Heart right ventricle (tissue), 16 donors: Measurements from ENCODE around the gene FUT7. TPM values are rescaled to one million over a fixed set of nuclear protein-coding genes. Genes with fewer than 3 reads are reported as not detected.

ENCODE experiments used
- ATAC-seq, 8 donors: fragments of 200-7000 bp; cut with Tn5 transposase; one replicate each; pipeline ENCODE4 v1.9.1; 2020; ENCODE audit warnings: mild to moderate bottlenecking in 8 of 8, moderate library complexity in 8 of 8, moderate number of reproducible peaks in 1 of 8
- DNase-seq, 2 donors: peaks; one replicate each; pipeline ENCODE4 v3.0.0-alpha.2; 2020
- H3K27ac ChIP-seq, 10 donors: fragments of 200-600 bp; sonication (generic) in 2 of 10; one replicate each; pipeline versions ENCODE4 v1.5.0 to v1.8.0; 2020 to 2022; ENCODE audit warnings: mild to moderate bottlenecking in 3 of 10
- H3K27me3 ChIP-seq, 7 donors: fragments of 200-600 bp; one replicate each; pipeline ENCODE4 v1.8.0; 2021 to 2022; ENCODE audit warnings: mild to moderate bottlenecking in 2 of 7
- H3K36me3 ChIP-seq, 9 donors: fragments of 200-600 bp; sonication (generic) in 1 of 9; one replicate each; pipeline versions ENCODE4 v1.5.0 to v1.8.0; 2020 to 2022; ENCODE audit warnings: mild to moderate bottlenecking in 2 of 9
- H3K4me1 ChIP-seq, 9 donors: fragments of 200-600 bp; sonication (generic) in 1 of 9; one replicate each; pipeline versions ENCODE4 v1.5.0 to v1.8.0; 2020 to 2022; ENCODE audit warnings: mild to moderate bottlenecking in 4 of 9
- H3K4me3 ChIP-seq, 10 donors: fragments of 200-600 bp; sonication (generic) in 2 of 10; one replicate each; pipeline versions ENCODE4 v1.5.0 to v1.8.0; 2020 to 2022; ENCODE audit warnings: mild to moderate bottlenecking in 7 of 10, moderate library complexity in 2 of 10
- H3K9me3 ChIP-seq, 11 donors: fragments of 200-600 bp in 10 of 11; sonication (generic) in 2 of 11; one replicate each; pipeline versions ENCODE4 v1.5.0 to v1.8.0; 2013 to 2022; ENCODE audit warnings: mild to moderate bottlenecking in 2 of 11, control low read depth in 1 of 11, moderate library complexity in 1 of 11
- CTCF ChIP-seq, 9 donors: fragments of 200-600 bp; sonication (generic) in 2 of 9; IDR thresholded peaks; one replicate each; pipeline versions ENCODE4 v1.5.0 to v1.8.0; 2021 to 2022; ENCODE audit warnings: antibody characterized with exemption in 9 of 9, mild to moderate bottlenecking in 5 of 9, moderate library complexity in 1 of 9
- WGBS, 2 donors: extraction: QIAGEN DNeasy Blood & Tissue Kit; methylation state at CpG; one replicate each; pipeline ENCODE4 v1.1.7; 2013; ENCODE audit warnings: inconsistent platforms in 1 of 2; 5-methylcytosine and 5-hydroxymethylcytosine counted together
- intact Hi-C, 10 donors: fragments of 100-400 bp; cut with DNase I; formaldehyde crosslinking; loops; one replicate each; pipeline versions ENCODE4 v1.11.1 to v1.14.2; 2022
- polyA plus RNA-seq, 2 donors: library from polyadenylated mRNA; stranded (reverse); fragments of 200-250 nt; gene quantifications; one replicate each; pipeline ENCODE4 v1.2.3, GENCODE V29; 2013
- total RNA-seq, 10 donors: library from RNA; stranded (reverse); fragmentation: NEBNext Ultra II Directional in 3 of 10; extraction: Animal tissue kit (Norgen Biotek cat#: 25700) in 3 of 10; gene quantifications; one replicate each; pipeline versions ENCODE4 v1.2.1 to v1.2.4, GENCODE V29; 2021 to 2023
- donor health status: Arrhythmogenic right ventricular cardiomyopathy.
- donor health status: ischemic (EF 13 %, LVEDD 7.1; RV severe dilation, severe dysfunction).
- donor health status: healthy with polysubstance abuse.
- donor health status: DM: no; HTN: yes; CAD: no.
- donor health status: DM: no; HTN: no; CAD: no.
- donor health status: ischemic (EF 25% LVEDD 6.9; RV normal size, moderate dysfunction).
- donor health status: ischemic (EF 25% LVEDD 5.7; RV mildly dilated, moderate dysfunction).
- donor health status: healthy.
- donor health status: DM: yes; HTN: yes; CAD: no.
- donor health status: Ischemic cardiomyopathy.
- donor health status: ischemic (EF 35%, LVEDD 5.7; RV mildly dilated, moderate dysfunction).
- donor health status: nonischemic (EF 11% LVEDD 7.7; RV severe dilation, severe dysfunction).
- donor health status: DM: yes; HTN: yes; CAD: no.
- donor health status: PGD.
- donor health status: ischemic (EF 29% LVEDD 5.4; RV normal size, mild dysfunction).
- donor health status: nonischemic (EF 23%, LVEDD 6.1; RV moderate dilation, normal function).

The FUT7 gene
- total and polyA plus RNA-seq, 12 donors, result 0.07 to 0.30 (median 0.15) TPM; not detected in 5

- ATAC-seq, result peak; percentile 47 to 74 (median 61)
- DNase-seq, result peak; percentile 69 to 85
- Histone ChIP-seq H3K9me3 (no peaks in the 10 kb centered on the region), H3K27me3 (peaks cover 0 to 44% (median 12%) of the 10 kb centered on the region in 7 donors), H3K36me3 (peaks cover 4 to 47% (median 20%) of the 10 kb centered on the region in 9 donors), H3K4me1 (peaks cover 27 to 56% (median 37%) of the 10 kb centered on the region in 9 donors), H3K27ac (peak overlapping the region; percentile 78 to 92 (median 88)), H3K4me3 (peak overlapping the region in 9 of 10 donors; percentile 57 to 80 (median 72))
- intact Hi-C loops, result no loop called here
- no peak for TF ChIP-seq CTCF (IDR thresholded peaks at IDR 0.05)
- 62 to 72% methylated on average over 30 to 36 of the region's 36 CpGs for WGBS, 2 donors
Observed at GRCh38 chr9:137042751-137043727, 11.2 kb upstream of the FUT7 start.

- 64 to 67% methylated on average over 15 to 16 of the region's 16 CpGs for WGBS, 2 donors
- Histone ChIP-seq H3K36me3 (peaks cover 4 to 56% (median 20%) of the 10 kb centered on the region in 9 donors), H3K27me3 (peaks cover 0 to 25% (median 0%) of the 10 kb centered on the region in 7 donors), H3K9me3 (no peaks in the 10 kb centered on the region), H3K4me3 (no peak overlapping the region), H3K4me1 (peaks cover 20 to 49% (median 30%) of the 10 kb centered on the region in 9 donors), H3K27ac (peak overlapping the region in 5 of 10 donors; percentile 25 to 92 (median 43))
- DNase-seq, result no peak
- intact Hi-C loops, result no loop called here
- no peak for TF ChIP-seq CTCF (IDR thresholded peaks at IDR 0.05)
- ATAC-seq, result no peak
Observed at GRCh38 chr9:137041124-137041523, 9.2 kb upstream of the FUT7 start.

GRCh38 chr9:137040568-137040967 lies 8.7 kb upstream of the FUT7 start:
- no peaks in the 10 kb centered on the region for H3K9me3 ChIP-seq
- DNase-seq, result no peak
- intact Hi-C loops, result no loop called here
- peaks cover 19 to 48% (median 29%) of the 10 kb centered on the region in 9 donors for H3K4me1 ChIP-seq
- peak overlapping the region in 2 of 10 donors; percentile 43 to 92 for H3K27ac ChIP-seq
- ATAC-seq, result no peak
- H3K4me3 ChIP-seq, result no peak overlapping the region
- H3K27me3 ChIP-seq, result peaks cover 0 to 21% (median 0%) of the 10 kb centered on the region in 7 donors
- TF ChIP-seq CTCF (IDR thresholded peaks at IDR 0.05), result no peak
- peaks cover 4 to 56% (median 20%) of the 10 kb centered on the region in 9 donors for H3K36me3 ChIP-seq
- 90% methylated on average over 23 of the region's 23 CpGs for WGBS, 2 donors

GRCh38 chr9:137039611-137040366 lies 7.9 kb upstream of the FUT7 start:
- no peak for DNase-seq
- no peak overlapping the region for H3K4me3 ChIP-seq
- H3K27ac ChIP-seq, result no peak overlapping the region
- H3K36me3 ChIP-seq, result peaks cover 4 to 56% (median 20%) of the 10 kb centered on the region in 9 donors
- no peaks in the 10 kb centered on the region for H3K9me3 ChIP-seq
- H3K4me1 ChIP-seq, result peaks cover 18 to 49% (median 29%) of the 10 kb centered on the region in 9 donors
- peaks cover 0 to 13% (median 0%) of the 10 kb centered on the region in 7 donors for H3K27me3 ChIP-seq
- ATAC-seq, result no peak
- intact Hi-C loops, result loop anchor here in 4 of 10 donors (5.0 kb wide), 2 partner anchors 92 to 252 kb away; partner anchors contain the start of gene C8G (in 2 of the 4)
- 93% methylated on average over 32 of the region's 32 CpGs for WGBS, 2 donors
- TF ChIP-seq CTCF (IDR thresholded peaks at IDR 0.05), result no peak
